ENCODE measurements around the gene SYNGR1. TPM values are rescaled to one million over a fixed set of nuclear protein-coding genes. Genes with fewer than 3 reads are reported as not detected.
"Not testable (repeated sequence)": the region's sequence is repeated elsewhere in the genome, so short reads cannot be mapped to it uniquely, and the experiment has no call there.

Gene SYNGR1
- total RNA-seq, 1 donor from 2014 or later, result 42.2 TPM

DNA sequence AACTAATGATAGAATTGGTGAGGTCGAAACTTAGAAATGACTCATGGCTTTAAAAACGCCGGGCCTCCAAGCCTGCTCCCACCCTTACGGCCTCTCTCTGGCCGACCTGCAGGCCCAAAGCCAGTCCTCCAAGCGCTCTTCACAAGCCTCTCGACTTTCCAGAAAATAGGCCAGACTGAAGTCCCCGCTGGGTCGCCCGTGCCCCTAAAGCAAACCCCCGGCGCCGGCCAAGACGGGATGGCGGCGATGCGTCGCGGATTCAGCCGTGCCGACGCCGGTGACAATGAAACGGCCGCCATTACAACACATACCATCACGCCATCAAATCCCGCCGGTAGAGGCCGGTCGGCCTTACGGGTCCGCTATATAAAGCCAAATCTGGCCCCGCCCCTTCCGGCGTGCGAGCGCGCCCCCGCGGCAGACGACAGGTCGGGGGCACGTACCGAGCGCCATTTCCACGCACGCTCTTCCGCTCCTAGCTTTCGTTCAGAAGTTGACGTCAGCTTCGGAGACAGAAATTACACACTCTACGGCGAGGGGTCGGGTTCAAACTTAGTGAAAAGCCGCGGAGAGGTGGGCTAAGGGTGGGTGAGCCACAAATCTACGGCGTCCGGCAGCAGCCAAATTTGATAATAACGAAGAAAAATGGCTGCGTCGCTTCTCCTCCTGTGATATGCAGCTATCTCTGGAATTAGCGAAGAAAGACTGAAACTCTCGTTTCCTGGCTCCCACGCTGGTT is 30.3 kb upstream of the SYNGR1 start, which contains the start of gene RPL3:
TSS of gene RPL3 (minus strand) at position 340 of the 739 bp plus-strand sequence. CDS start at position 314, 26 bp downstream.
- H3K4me3 ChIP-seq, result peak within 1 kb of the TSS; percentile 82 to 90
- H3K27me3 ChIP-seq, result no peaks in the 10 kb centered on the region
- no peaks in the 10 kb centered on the region for H3K9me3 ChIP-seq
- H3K36me3 ChIP-seq, result peaks cover 0 to 37% of the 10 kb centered on the region in 2 donors
- intact Hi-C loops (cut with DNase I), result loop anchor here (2.0 to 10.0 kb wide), 4 partner anchors 75 to 455 kb away; partner anchors contain the start of gene TAB1
- DNase-seq (ENCODE audit: extremely low spot score in 2 of 2), result peak in 1 of 2 donors; percentile 98
- TF ChIP-seq, protein P1, sequence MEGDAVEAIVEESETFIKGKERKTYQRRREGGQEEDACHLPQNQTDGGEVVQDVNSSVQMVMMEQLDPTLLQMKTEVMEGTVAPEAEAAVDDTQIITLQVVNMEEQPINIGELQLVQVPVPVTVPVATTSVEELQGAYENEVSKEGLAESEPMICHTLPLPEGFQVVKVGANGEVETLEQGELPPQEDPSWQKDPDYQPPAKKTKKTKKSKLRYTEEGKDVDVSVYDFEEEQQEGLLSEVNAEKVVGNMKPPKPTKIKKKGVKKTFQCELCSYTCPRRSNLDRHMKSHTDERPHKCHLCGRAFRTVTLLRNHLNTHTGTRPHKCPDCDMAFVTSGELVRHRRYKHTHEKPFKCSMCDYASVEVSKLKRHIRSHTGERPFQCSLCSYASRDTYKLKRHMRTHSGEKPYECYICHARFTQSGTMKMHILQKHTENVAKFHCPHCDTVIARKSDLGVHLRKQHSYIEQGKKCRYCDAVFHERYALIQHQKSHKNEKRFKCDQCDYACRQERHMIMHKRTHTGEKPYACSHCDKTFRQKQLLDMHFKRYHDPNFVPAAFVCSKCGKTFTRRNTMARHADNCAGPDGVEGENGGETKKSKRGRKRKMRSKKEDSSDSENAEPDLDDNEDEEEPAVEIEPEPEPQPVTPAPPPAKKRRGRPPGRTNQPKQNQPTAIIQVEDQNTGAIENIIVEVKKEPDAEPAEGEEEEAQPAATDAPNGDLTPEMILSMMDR (IDR thresholded peaks at IDR 0.05), result peak in 2 of 3 experiments; percentile 16
- TF ChIP-seq POLR2AphosphoS5 (IDR thresholded peaks at IDR 0.05; ENCODE audit: insufficient read depth in 1 of 2, low read depth in 1 of 2), result peak; percentile 99
- TF ChIP-seq POLR2A (IDR thresholded peaks at IDR 0.05), result peak in 1 of 2 donors; percentile 80
- H3K27ac ChIP-seq, result peak within 1 kb of the TSS; percentile 98
- peaks cover 48% of the 10 kb centered on the region for H3K4me1 ChIP-seq

GRCh38 chr22:39320616-39321029 is 29.2 kb upstream of the SYNGR1 start:
- Histone ChIP-seq H3K4me1 (peaks cover 39% of the 10 kb centered on the region), H3K27ac (peak overlapping the region; percentile 98), H3K4me3 (peak overlapping the region; percentile 82 to 90), H3K36me3 (peaks cover 0 to 25% of the 10 kb centered on the region in 2 donors)
- not testable (repeated sequence) for H3K27me3 ChIP-seq; DNase-seq (ENCODE audit: extremely low spot score in 2 of 2); H3K9me3 ChIP-seq
- intact Hi-C loops (cut with DNase I), result loop anchor here (10.0 kb wide), 1 partner anchor 74 kb away; the partner anchor contains the start of gene TAB1

DNA sequence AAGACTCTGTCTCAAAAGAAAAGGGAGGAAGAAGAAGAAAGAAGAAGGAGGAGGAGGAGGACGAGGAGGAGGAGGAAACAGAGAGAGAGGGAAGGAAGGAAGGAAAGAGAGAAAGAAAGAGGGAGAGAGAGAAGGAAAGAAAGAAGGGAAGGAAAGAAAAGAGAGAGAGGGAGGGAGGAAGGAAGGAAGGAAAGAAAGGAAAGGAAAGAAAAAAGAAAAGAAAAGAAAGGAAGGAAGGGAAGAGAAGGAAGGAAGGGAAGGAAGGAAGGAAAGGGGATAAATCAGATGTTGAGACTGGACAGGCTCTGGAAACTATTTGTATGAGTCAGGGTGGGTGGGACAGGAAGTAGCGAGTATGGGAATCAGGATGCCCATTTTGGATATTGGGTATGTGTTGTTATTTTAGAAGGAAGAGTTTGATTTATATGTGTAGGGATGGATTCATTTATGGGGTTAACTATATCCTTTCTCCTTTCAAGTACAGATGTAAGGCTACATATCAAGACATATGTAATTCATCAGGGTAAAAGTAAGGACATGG is 24.3 kb upstream of the SYNGR1 start:
- no peak overlapping the region for H3K27ac ChIP-seq
- no peaks in the 10 kb centered on the region for H3K9me3 ChIP-seq
- no peaks in the 10 kb centered on the region for H3K27me3 ChIP-seq
- H3K36me3 ChIP-seq, result no peaks in the 10 kb centered on the region
- peaks cover 4% of the 10 kb centered on the region for H3K4me1 ChIP-seq
- H3K4me3 ChIP-seq, result no peak overlapping the region
- intact Hi-C loops (cut with DNase I), result loop anchor here (10.0 kb wide), 1 partner anchor 69 kb away; the partner anchor contains the start of gene TAB1
- no peak for DNase-seq (ENCODE audit: extremely low spot score in 2 of 2)
- TF ChIP-seq, protein P1 (IDR thresholded peaks at IDR 0.05), result no peak
- TF ChIP-seq POLR2A (IDR thresholded peaks at IDR 0.05), result no peak
- TF ChIP-seq POLR2AphosphoS5 (IDR thresholded peaks at IDR 0.05; ENCODE audit: insufficient read depth in 1 of 2, low read depth in 1 of 2), result no peak

DNA sequence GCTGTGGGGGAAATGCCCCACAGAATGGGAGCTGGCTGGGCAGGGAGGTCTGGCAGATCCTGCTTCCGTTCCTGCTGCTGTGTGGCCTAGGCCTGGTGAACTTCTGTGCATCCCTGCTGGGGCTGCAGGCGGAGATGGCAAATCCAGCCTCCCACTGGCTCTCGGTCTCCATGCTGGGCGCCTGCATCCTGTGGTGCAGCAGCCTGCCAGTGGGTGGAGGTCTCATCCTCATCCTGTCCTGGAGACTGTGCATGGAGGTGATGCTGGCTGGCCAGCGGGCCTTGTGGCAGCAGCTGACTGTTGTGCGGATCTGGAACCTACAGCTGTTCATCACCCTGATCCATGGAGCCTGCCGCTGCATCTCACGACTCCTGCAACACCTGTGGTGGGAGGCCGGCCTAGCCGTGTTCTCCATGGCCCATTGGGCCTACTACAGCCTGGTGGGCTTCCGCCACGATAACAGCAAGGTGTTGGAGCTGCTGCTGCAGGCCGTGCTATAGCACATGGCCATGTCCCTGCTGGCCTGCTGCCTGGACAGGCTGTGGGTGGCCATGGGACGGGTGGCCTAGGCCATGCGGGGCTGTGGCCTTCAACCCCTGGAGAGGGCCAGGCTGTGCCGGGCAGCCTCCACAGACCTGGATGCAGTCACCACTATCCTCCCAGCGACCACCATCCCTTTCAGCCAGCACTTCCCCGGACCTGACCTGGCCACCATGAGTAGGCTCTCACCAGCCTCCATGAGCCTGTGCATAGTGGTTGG is 21.6 kb upstream of the SYNGR1 start:
- H3K4me1 ChIP-seq, result peaks cover 8% of the 10 kb centered on the region
- intact Hi-C loops (cut with DNase I), result loop anchor here (10.0 kb wide), 1 partner anchor 67 kb away; the partner anchor contains the start of gene TAB1
- H3K27ac ChIP-seq, result no peak overlapping the region
- H3K4me3 ChIP-seq, result no peak overlapping the region
- no peaks in the 10 kb centered on the region for H3K9me3 ChIP-seq
- no peaks in the 10 kb centered on the region for H3K36me3 ChIP-seq
- TF ChIP-seq POLR2A (IDR thresholded peaks at IDR 0.05) (no peak), POLR2AphosphoS5 (IDR thresholded peaks at IDR 0.05; ENCODE audit: insufficient read depth in 1 of 2, low read depth in 1 of 2) (no peak)
- TF ChIP-seq, protein P1 (IDR thresholded peaks at IDR 0.05), result no peak
- DNase-seq (ENCODE audit: extremely low spot score in 2 of 2), result no peak
- no peaks in the 10 kb centered on the region for H3K27me3 ChIP-seq

DNA sequence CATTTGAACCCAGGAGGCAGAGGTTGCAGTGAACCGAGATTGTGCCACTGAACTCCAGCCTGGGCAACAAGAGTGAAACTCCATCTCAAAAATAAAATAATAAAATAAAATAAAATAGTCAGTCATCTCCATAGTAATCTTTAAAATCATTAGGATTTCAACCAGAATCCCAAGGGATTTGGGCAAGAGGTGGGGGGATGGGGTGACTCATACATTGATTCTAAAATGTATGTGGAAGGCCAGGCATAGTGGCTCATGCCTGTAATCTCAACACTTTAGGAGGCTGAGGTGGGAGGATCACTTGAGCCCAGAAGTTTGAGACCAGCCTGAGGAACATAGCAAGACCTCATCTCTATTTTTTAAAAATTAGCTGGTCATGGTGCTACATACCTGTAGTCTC is 19.2 kb upstream of the SYNGR1 start:
- H3K4me3 ChIP-seq; H3K36me3 ChIP-seq; intact Hi-C loops (cut with DNase I): not testable (repeated sequence)

More for the DNA sequence above, 19.2 kb upstream of the SYNGR1 start:
- not testable (repeated sequence) for H3K27me3 ChIP-seq; DNase-seq (ENCODE audit: extremely low spot score in 2 of 2); H3K27ac ChIP-seq; H3K9me3 ChIP-seq; H3K4me1 ChIP-seq
